HepG2 (cell line): Measurements from ENCODE around the gene KLHL40. TPM values are rescaled to one million over a fixed set of nuclear protein-coding genes. Genes with fewer than 3 reads are reported as not detected.

Source experiments
- ATAC-seq: fragments of 200-7000 bp; cut with Tn5 transposase; 3 replicates; pipeline ENCODE4 v1.9.1; 2020; ENCODE audit warnings: mild to moderate bottlenecking, moderate library complexity
- BruUV-seq: library from RNA; stranded (reverse); fragments of 400-500 nt; replicated peaks from 2 replicates; lab custom pipeline; 2021; lab: Mats Ljungman, UMichigan
- CTCF ChIA-PET: fragments of 300-600 bp; formaldehyde crosslinking; extraction: SDS; loops from one replicate; lab custom pipeline; 2021; ENCODE audit warnings: low total read pairs, inconsistent platforms, low intra/inter-chr PET ratio; lab: Yijun Ruan, JAX
- POLR2A ChIA-PET: fragments of 350-600 bp; sonication (Branson Sonifier 250); formaldehyde crosslinking; loops from one replicate; lab custom pipeline; 2020; ENCODE audit warnings: antibody characterized with exemption, inconsistent platforms; lab: Yijun Ruan, JAX
- DNase-seq: peaks from one replicate; pipeline ENCODE4 v3.0.0-alpha.2; 2015; ENCODE audit warnings: low spot score
- FAIRE-seq: peaks from 3 replicates; lab custom pipeline; 2011; peaks lifted over from hg19 to GRCh38; lab: Jason Lieb, UNC
- H2AFZ ChIP-seq: one replicate; pipeline ENCODE4 v1.6.1; 2011; ENCODE audit warnings: low read length, inconsistent platforms
- H3K27ac ChIP-seq: fragments of 300-600 bp; 3 replicates; pipeline ENCODE4 v1.8.0; 2011; ENCODE audit warnings: mixed run types, mild to moderate bottlenecking, mixed read lengths, low read length, inconsistent platforms; ENCODE audit not compliant: insufficient read depth; ENCODE audit errors: extremely low read length
- H3K27me3 ChIP-seq, 2 experiments: fragments of 200-600 bp in 1 of 2; 2 replicates in 1 of 2; 3 replicates in 1 of 2; pipeline versions ENCODE4 v1.6.0 to v1.8.0; 2011; ENCODE audit warnings: low read length in 2 of 2, mild to moderate bottlenecking in 2 of 2, moderate library complexity in 2 of 2, inconsistent platforms in 1 of 2; ENCODE audit not compliant: insufficient read depth in 2 of 2, control insufficient read depth in 1 of 2
- H3K36me3 ChIP-seq, 2 experiments: fragments of 200-600 bp in 1 of 2; replicated peaks in 1 of 2; 2 replicates in 1 of 2; 3 replicates in 1 of 2; pipeline versions ENCODE4 v1.5.1 to v1.8.0; 2011; ENCODE audit warnings: low read length in 2 of 2, inconsistent platforms in 1 of 2; ENCODE audit not compliant: insufficient read depth in 2 of 2, control insufficient read depth in 1 of 2
- H3K4me1 ChIP-seq: 2 replicates; pipeline ENCODE4 v1.5.1; 2012; ENCODE audit warnings: low read length, inconsistent platforms; ENCODE audit not compliant: insufficient read depth
- H3K4me2 ChIP-seq: 2 replicates; pipeline ENCODE4 v1.6.0; 2011; ENCODE audit warnings: low read depth, low read length, inconsistent platforms
- H3K4me3 ChIP-seq, 3 experiments: fragments of 200-600 bp in 1 of 3; sonication (generic), shearing (Covaris generic) in 1 of 3; replicated peaks in 1 of 3; 2 replicates each; pipeline ENCODE4 v1.5.1; 2011 to 2016; ENCODE audit warnings: low read length in 3 of 3, inconsistent platforms in 2 of 3, low read depth in 2 of 3, mild to moderate bottlenecking in 2 of 3, control low read depth in 1 of 3, mixed read lengths in 1 of 3; ENCODE audit not compliant: insufficient read depth in 1 of 3
- H3K79me2 ChIP-seq: one replicate; pipeline ENCODE4 v1.6.1; 2011; ENCODE audit warnings: low read length, inconsistent platforms; ENCODE audit not compliant: insufficient read depth
- H3K9ac ChIP-seq: 2 replicates; pipeline ENCODE4 v1.6.0; 2011; ENCODE audit warnings: mild to moderate bottlenecking, low read depth, low read length, inconsistent platforms; ENCODE audit not compliant: insufficient read depth
- H3K9me3 ChIP-seq: 2 replicates; pipeline ENCODE4 v1.5.1; 2012; ENCODE audit warnings: mild to moderate bottlenecking, low read length
- H4K20me1 ChIP-seq: 2 replicates; pipeline ENCODE4 v1.6.0; 2011; ENCODE audit warnings: inconsistent platforms, mild to moderate bottlenecking, low read length, moderate library complexity; ENCODE audit not compliant: insufficient read depth
- ARHGAP35 ChIP-seq: sonication (generic); formaldehyde crosslinking; IDR thresholded peaks from 2 replicates; pipeline ENCODE4 v1.9.0; 2022; ENCODE audit warnings: mild to moderate bottlenecking, inconsistent platforms, moderate library complexity, missing genetic modification reagents, borderline replicate concordance
- ATF1 ChIP-seq: IDR thresholded peaks from 2 replicates; pipeline ENCODE4 v1.6.1; 2016; ENCODE audit warnings: mild to moderate bottlenecking, control low read depth
- FOXM1 ChIP-seq: sonication (generic); formaldehyde crosslinking; IDR thresholded peaks from 2 replicates; pipeline ENCODE4 v1.5.0; 2020; ENCODE audit warnings: missing genetic modification reagents
- KLF16 ChIP-seq, 2 experiments: sonication (generic) in 1 of 2; formaldehyde crosslinking in 1 of 2; IDR thresholded peaks; 2 replicates each; pipeline versions ENCODE4 v1.6.1 to v1.8.0; 2016 to 2023; ENCODE audit warnings: missing genetic modification reagents in 2 of 2, missing compliant biosample characterization in 1 of 2
- RAD51 ChIP-seq: fragments of 450-650 bp; IDR thresholded peaks from 2 replicates; pipeline ENCODE4 v1.6.1; 2016; ENCODE audit warnings: borderline replicate concordance
- REPIN1 ChIP-seq: sonication (generic); formaldehyde crosslinking; IDR thresholded peaks from 2 replicates; pipeline ENCODE4 v1.8.0; 2022; ENCODE audit warnings: missing genetic modification reagents, low read depth, mild to moderate bottlenecking, borderline replicate concordance
- THAP9 ChIP-seq: sonication (generic); formaldehyde crosslinking; IDR thresholded peaks from 2 replicates; pipeline ENCODE4; 2020; ENCODE audit warnings: missing genetic modification reagents, mild to moderate bottlenecking, borderline replicate concordance
- ZBTB38 ChIP-seq: sonication (generic); formaldehyde crosslinking; IDR thresholded peaks from 2 replicates; pipeline ENCODE4 v1.5.1; 2020; ENCODE audit warnings: mild to moderate bottlenecking, missing genetic modification reagents
- ZNF264 ChIP-seq: sonication (generic); formaldehyde crosslinking; IDR thresholded peaks from 2 replicates; pipeline ENCODE4 v1.4.0; 2020; ENCODE audit warnings: missing genetic modification reagents
- ZNF552 ChIP-seq: sonication (generic); formaldehyde crosslinking; IDR thresholded peaks from 2 replicates; pipeline ENCODE4 v1.9.0; 2022; ENCODE audit warnings: missing genetic modification reagents, mild to moderate bottlenecking, borderline replicate concordance
- ZNF598 ChIP-seq: sonication (generic); formaldehyde crosslinking; IDR thresholded peaks from 2 replicates; pipeline ENCODE4 v1.5.1; 2020; ENCODE audit warnings: mild to moderate bottlenecking, missing genetic modification reagents, borderline replicate concordance
- WGBS: methylation state at CpG from one replicate; pipeline ENCODE4 v1.1.6; 2017; ENCODE audit warnings: low lambda C conversion rate; 5-methylcytosine and 5-hydroxymethylcytosine counted together
- in situ Hi-C: cut with HindIII; loops from 2 replicates; pipeline ENCODE4 v1.10.0; 2017; ENCODE audit warnings: low pct_unique_long_range_greater_than_20kb; ENCODE audit not compliant: extremely low pct_ligation_motif_present
- intact Hi-C: fragments of 100-400 bp; cut with micrococcal nuclease; formaldehyde crosslinking; loops from one replicate; pipeline ENCODE4 v1.10.0; 2022; ENCODE audit not compliant: unreplicated experiment
- polyA plus RNA-seq, 8 experiments: library from polyadenylated mRNA; depleted of rRNA in 3 of 8; stranded (reverse) in 7 of 8; unstranded in 1 of 8; fragments of >200 nt; fragmentation: Illumina TruSeq in 4 of 8; extraction: Trizol in 4 of 8; gene quantifications; 2 replicates each; pipeline versions ENCODE4 v1.2.1 to v1.2.3, GENCODE V29; 2011 to 2016; ENCODE audit warnings: low read depth in 4 of 8, missing spikeins in 1 of 8, mixed read lengths in 1 of 8; ENCODE audit not compliant: insufficient read depth in 1 of 8
- total RNA-seq, 5 experiments: library from RNA; depleted of rRNA; stranded (reverse); fragments of >200 nt; fragmentation: Illumina TruSeq; extraction: Trizol; gene quantifications; 2 replicates each; pipeline ENCODE4 v1.2.3, GENCODE V29; 2016; ENCODE audit warnings: low read depth in 1 of 5

KLHL40 gene
- total and polyA plus RNA-seq, 2 of the 13 experiments (the other 11 are each of a cell fraction or from before 2014, with no cell fraction given) = not detected

GRCh38 chr3:42652251-42652610 is 33.1 kb upstream of the KLHL40 start:
- peak overlapping the region in 1 of 3 experiments; percentile 89; a peak in 1 of 6 replicates for H3K4me3 ChIP-seq
- peaks cover 3% of the 10 kb centered on the region in 2 experiments; a peak in 3 of 5 replicates for H3K36me3 ChIP-seq
- CTCF ChIA-PET = no interaction called here
- FAIRE-seq (no peak), ATAC-seq (no peak), DNase-seq (no peak)
- WGBS = 88% methylated on average over 1 of the region's 1 CpG
- H4K20me1 ChIP-seq = no peaks in the 10 kb centered on the region
- H3K4me2 ChIP-seq = peak overlapping the region; percentile 90
- 0 out of 2 replicates have a peak overlapping the region, but pooled peaks have one; percentile 80 for H3K9ac ChIP-seq
- H3K27ac ChIP-seq = no peak overlapping the region
- in situ Hi-C loops = loop anchor here (5.0 kb wide), 1 partner anchor 95 kb away; no protein-coding TSS in a partner anchor
- H3K27me3 ChIP-seq = no peaks in the 10 kb centered on the region
- intact Hi-C loops = loop anchor here (5.0 kb wide), 3 partner anchors 80 to 180 kb away; no protein-coding TSS in a partner anchor
- POLR2A ChIA-PET = interaction anchor here (1.2 to 1.7 kb wide), 3 partner anchors 51 to 104 kb away, joined by 4 to 8 read pairs (median 4); partner anchors contain the start of genes NKTR and SS18L2
- H2AFZ ChIP-seq = no peak overlapping the region
- no TSS peak for BruUV-seq
- TF ChIP-seq ZNF552 (no peak), ARHGAP35 (CRISPR knock-in tag) (no peak), RAD51 (no peak), FOXM1 (no peak), ZNF264 (CRISPR knock-in tag) (no peak), THAP9 (no peak), ZNF598 (CRISPR knock-in tag) (no peak), REPIN1 (CRISPR knock-in tag) (no peak), KLF16 (CRISPR knock-in tag; IDR thresholded peaks at IDR 0.05) (no peak), ZBTB38 (CRISPR knock-in tag) (no peak), ATF1 (CRISPR knock-in tag) (no peak)
- H3K4me1 ChIP-seq = peaks cover 52% of the 10 kb centered on the region
- peaks cover 7% of the 10 kb centered on the region for H3K79me2 ChIP-seq
- H3K9me3 ChIP-seq = no peaks in the 10 kb centered on the region
